HG02885 (cell line): Measurements from ENCODE around the gene ATF6.
"Not testable (repeated sequence)": the region's sequence is repeated elsewhere in the genome, so short reads cannot be mapped to it uniquely, and the experiment has no call there.

Source experiments
- ATAC-seq: cut with Tn5 transposase; IDR thresholded peaks from one replicate; pipeline ENCODE4 v1.9.1; 2021; ENCODE audit warnings: mild to moderate bottlenecking; ENCODE audit not compliant: unreplicated experiment, poor library complexity

The ATF6 gene

GRCh38 chr1:161733526-161733925 is 32.6 kb upstream of the ATF6 start:
- no peak for ATAC-seq

GRCh38 chr1:161735837-161736236 is 30.3 kb upstream of the ATF6 start:
- no peak for ATAC-seq

GRCh38 chr1:161736335-161736969 is 29.7 kb upstream of the ATF6 start:
- no peak for ATAC-seq

DNA sequence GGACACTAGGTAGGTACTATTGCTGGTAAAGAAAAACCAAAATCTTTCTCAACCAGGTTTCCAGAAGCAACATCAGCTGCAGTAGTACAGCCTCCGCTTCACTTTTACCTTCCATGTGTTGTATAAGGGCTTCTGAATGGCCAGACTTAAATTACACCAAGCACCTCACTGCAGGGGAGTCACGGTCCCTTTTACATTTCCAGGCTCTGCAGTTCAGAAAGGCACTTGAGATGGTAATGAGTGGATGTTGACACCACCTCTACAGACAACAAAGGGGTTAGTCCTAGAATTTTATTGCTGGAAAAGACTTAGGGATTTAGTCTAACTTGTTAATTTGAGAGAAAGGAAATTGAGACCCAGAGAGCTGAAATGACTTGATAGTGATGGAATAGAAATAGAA is 28.5 kb upstream of the ATF6 start:
- ATAC-seq: no peak

DNA sequence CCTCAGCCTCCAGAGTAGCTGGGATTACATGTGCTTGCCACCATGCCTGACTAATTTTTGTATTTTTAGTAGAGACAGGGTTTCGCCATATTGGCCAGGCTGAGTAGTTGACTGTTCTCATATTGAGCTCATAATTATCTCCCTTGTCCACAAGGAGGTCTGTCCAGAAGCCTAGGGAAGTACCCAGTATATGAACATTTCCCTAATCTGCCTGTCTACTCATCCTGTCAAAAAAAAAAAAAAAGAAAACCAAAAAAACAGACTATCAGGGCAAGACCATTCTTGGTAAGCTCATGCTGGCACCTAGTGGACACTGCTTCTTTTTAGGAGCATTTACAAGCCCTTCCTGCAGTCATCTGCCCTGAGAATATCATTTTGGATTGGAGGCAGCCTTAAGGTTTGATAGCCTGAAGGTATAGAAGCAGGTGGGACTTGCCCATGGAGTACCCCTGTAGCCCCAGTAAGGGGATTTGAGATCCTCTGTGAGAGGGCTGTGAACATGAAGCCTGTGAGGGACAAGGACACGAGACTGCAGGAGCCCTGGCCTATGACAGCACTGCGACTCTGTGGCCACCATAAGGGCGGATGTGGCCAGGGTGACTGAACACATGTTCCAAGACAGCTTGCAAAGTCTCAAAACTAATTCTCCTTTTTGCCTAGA is 27.4 kb upstream of the ATF6 start:
- ATAC-seq: peak; percentile 74

DNA sequence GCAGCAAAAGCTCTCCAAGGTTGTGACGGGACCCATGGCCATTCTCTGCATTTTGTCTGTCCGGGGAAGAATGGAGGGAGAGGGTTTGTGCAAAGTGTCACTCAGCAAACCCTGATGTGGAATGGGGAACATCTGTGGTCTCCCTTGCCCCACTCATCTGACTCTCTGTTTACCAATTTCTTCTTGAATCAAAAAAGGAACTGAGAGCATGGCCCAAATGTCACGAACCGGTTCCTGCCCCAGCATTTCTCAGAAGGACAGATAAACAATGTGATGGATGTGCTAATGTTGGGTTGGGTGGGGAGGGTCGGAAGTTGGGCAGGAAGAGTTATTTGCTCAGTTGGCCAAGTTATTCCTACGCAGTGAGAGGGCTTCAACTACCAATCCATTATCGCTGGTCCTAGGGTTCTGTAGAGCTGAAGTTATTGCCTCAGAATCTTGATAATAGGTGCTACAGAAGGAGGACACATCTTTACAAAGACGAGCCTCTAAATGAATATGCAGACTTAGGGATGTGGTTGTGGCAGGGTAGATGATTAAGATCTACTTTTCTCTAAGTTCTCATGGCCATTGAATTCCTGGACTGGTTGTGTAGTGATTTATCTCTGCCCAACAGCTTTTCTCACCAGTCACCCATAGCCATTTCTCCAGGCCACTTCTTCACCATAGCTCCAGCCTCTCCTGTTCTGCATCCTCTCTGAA is 26.1 kb upstream of the ATF6 start:
- ATAC-seq: no peak

DNA sequence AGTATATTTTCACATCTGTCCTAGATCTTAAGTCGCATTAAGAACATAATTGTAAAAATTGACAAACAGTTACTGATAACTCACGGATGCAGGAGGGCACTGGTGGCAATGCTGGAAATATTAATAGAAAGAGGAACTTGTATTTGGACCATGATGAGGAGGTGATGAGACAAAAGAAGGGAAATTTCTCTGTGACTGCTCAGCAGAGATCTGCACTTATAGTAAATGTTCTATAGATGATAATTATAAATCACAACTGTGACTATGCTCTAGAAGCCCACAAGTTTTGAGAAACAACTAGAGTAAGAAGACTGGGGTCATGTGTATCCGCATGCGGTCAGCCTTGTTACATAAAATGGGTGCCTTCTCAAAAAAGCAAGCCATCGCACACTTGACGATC is 25.2 kb upstream of the ATF6 start:
- no peak for ATAC-seq

DNA sequence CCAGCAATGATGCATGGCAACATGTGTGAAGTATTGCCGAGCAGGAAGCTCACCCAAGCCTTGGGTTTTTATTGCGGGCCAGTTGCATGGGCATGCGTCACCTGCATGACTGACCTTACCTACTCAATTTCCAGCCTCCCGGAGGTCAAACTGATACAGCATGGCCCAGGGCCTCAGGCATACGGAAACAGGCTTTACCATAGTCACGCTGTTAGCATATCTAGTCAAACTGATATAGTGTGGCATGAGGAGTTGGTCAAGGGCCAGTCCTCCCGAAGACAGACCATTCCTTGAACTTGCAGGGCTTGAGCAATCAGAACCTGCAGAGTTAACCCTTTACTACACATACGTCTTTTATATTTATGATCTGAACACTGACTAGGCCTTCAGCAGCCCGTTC is 22.9 kb upstream of the ATF6 start:
- ATAC-seq: no peak

- ATAC-seq: no peak
Measured at GRCh38 chr1:161747801-161748200, 18.3 kb upstream of the ATF6 start.

DNA sequence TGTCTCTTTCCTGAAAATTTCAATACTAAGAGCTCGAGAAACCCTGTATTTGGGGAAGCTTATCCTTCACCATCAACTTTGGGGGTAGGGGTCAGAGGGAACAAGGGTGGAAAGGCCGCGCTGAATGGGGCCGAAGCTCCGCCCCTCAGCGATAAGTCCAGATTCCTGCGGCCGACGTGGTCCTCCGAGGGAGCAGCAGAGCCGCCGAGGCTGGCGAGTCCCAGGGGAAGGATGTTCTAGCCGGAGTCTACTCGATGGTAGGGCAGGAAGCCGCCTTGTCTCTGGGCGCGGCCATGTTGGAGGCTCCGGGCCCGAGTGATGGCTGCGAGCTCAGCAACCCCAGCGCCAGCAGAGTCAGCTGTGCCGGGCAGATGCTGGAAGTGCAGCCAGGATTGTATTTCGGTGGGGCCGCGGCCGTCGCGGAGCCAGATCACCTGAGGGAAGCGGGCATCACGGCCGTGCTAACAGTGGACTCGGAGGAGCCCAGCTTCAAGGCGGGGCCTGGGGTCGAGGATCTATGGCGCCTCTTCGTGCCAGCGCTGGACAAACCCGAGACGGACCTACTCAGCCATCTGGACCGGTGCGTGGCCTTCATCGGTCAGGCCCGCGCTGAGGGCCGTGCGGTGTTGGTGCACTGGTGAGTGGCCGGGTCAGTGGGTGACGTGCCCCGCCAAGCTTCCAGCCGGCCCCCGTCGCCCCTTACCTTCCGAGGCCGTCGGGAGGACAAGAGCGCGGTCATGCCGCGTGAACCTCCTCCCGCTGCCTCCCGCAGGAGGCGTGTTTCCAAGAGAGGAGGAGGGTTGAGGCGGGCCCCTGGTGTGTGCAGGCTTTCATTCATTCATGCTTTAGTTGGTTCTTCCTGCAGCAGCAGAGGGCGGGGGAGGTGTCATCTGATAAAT is 16.4 kb upstream of the ATF6 start, which contains the start of gene DUSP12:
TSS of gene DUSP12 (plus strand) at position 278 of the 899 bp plus-strand sequence. CDS start at position 294, 16 bp downstream.
- peak; percentile 95 for ATAC-seq

DNA sequence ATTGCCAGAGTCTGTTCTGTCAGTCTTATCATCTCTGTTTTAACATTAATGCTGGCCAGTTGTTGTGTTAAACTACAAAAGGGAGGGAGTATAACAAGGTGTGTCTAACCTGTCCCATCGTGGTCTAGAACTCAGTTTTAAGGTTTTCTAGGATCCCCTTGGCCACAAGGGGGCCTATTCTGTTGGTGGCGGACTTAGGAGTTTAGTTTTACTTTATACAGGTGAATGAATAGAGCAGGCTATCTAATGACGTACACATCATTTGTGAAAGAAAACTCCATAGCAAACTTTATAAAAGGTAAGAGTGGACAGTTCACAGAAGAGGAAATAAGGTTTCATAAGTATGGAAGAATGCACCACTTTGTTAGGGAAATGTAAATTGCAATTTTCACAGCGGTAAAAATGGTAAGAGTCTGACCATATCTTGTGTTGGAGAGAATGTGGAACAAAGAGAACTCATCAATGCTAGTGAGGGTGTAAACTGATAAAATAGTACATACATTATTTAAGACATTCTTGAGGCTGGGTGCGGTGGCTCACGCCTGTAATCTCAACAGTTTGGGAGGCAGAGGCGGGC is 2.5 kb upstream of the ATF6 start:
- no peak for ATAC-seq

- ATAC-seq: no peak
Measured at GRCh38 chr1:161768461-161768860, 2.3 kb downstream of the ATF6 start.

DNA sequence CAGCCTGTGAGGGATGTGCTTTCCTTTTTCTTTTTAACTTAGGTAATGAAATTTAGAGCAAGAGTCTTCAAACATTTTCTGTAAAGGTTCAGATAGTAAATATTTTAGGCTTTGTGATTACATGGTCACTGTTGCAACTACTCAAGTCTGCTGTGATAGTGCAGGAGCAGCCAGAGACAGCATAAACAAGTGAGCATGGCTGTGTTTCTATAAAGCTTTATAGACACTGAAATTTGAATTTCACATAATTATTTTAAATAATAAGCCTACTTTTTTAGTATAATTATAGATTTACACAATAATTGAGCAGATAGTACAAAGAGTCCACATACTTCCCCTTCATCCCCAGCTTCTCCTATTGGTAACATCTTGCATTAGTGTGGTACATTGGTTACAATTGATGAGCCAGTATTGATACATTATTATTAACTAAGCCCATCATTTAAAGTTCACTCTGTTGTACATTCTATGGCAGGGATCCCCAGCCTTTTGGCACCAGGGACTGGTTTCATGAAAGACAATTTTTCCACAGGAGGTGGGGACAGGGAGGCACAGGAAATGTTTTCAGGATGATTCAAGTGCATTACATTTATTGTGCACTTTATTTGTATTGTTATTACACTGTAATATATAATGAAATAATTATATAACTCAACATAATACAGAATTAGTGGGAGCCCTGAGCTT is 3.0 kb downstream of the ATF6 start:
- no peak for ATAC-seq

- ATAC-seq: not testable (repeated sequence)
Measured at GRCh38 chr1:161769673-161770045, 3.5 kb downstream of the ATF6 start.

DNA sequence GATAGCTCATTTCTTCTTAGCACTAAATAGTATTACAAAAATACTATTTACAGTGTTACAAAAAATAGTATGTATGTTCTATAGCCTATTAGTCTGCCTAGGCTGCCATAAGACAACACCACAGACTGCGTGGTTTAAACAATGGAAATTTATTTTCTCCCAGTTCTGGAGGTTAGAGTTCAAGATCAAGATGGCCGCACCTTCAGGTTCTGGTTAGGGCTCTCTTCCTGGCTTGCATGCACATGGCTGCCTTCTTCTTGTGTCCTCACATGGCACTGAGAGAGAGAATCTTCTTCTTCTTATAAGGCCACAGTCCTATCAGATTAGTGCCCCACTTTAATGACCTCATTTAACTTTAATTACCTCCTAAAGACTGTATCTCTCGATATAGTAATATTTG is 4.1 kb downstream of the ATF6 start:
- no peak for ATAC-seq

GRCh38 chr1:161771161-161771560 is 5.0 kb downstream of the ATF6 start:
- no peak for ATAC-seq

- ATAC-seq: no peak
Measured at GRCh38 chr1:161771973-161772372, 5.9 kb downstream of the ATF6 start.

DNA sequence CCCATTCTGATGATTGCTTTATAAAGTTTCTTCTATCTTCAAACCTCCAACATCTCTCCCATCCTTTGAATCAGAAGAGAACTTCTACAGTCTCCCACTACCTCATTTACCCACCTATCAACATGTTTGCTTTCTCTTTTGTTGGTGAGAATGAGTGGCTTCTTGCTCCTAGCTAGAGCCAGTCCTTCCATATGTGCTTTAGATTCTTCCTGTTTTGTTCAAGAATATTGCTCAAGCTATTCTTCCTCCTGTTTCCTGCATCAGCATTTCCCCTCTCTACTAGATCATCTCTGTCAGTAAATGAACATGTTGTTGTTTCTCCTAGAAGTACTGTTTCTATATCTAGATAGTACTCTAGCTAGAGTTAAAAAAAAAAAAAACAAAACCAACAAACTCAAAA is 6.3 kb downstream of the ATF6 start:
- no peak for ATAC-seq

- ATAC-seq: no peak
Measured at GRCh38 chr1:161773791-161774190, 7.7 kb downstream of the ATF6 start.

GRCh38 chr1:161777261-161777660 is 11.1 kb downstream of the ATF6 start:
- ATAC-seq: no peak
